Measurements from ENCODE around the gene CCDC88C. TPM values are rescaled to one million over a fixed set of nuclear protein-coding genes. Genes with fewer than 3 reads are reported as not detected.

Gene CCDC88C
- total and polyA plus RNA-seq, 3 donors from 2014 or later, result 36.5 to 51.3 (median 47.4) TPM

DNA sequence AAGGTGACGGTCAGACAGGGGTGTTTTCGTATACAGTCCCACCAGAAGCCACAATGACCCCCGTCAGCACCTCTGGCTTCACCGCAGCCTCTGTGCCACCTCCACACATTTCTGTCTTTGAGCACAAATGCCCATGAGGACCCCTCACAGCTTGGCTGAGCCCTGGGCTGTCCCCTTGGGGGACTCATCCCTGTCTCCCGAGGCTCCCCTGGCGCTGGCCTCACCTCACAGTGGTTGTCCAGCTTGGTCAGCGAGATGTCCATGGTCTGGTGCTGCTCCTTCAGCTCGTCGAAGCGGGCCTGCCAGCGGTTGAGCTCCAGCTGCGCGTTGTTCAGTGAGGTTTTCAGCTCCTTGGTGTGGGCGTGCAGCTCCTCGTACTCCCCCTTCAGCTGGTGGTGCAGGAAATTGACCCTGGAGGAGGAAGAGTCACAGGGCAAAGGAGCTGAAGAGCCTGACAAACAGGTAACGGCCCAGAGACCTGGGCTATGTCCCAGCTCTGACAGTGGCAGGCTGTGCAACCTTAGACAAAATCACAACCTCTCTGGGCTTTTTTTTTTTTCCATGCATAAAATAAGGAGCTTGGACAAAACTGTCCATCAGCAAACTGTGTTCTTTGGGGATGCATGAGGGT lies 120.4 kb downstream of the CCDC88C start:
- Histone ChIP-seq H3K9me3 (no peaks in the 10 kb centered on the region), H3K4me3 (no peak overlapping the region), H3K27ac (no peak overlapping the region), H3K4me1 (no peaks in the 10 kb centered on the region), H3K27me3 (no peaks in the 10 kb centered on the region), H3K36me3 (ENCODE audit: low read depth, missing control alignments) (no peaks in the 10 kb centered on the region)
- no peak for DNase-seq
- intact Hi-C loops (cut with DNase I; ENCODE audit: low total_unique reads), result no loop called here
- TF ChIP-seq, protein P1, sequence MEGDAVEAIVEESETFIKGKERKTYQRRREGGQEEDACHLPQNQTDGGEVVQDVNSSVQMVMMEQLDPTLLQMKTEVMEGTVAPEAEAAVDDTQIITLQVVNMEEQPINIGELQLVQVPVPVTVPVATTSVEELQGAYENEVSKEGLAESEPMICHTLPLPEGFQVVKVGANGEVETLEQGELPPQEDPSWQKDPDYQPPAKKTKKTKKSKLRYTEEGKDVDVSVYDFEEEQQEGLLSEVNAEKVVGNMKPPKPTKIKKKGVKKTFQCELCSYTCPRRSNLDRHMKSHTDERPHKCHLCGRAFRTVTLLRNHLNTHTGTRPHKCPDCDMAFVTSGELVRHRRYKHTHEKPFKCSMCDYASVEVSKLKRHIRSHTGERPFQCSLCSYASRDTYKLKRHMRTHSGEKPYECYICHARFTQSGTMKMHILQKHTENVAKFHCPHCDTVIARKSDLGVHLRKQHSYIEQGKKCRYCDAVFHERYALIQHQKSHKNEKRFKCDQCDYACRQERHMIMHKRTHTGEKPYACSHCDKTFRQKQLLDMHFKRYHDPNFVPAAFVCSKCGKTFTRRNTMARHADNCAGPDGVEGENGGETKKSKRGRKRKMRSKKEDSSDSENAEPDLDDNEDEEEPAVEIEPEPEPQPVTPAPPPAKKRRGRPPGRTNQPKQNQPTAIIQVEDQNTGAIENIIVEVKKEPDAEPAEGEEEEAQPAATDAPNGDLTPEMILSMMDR (IDR thresholded peaks at IDR 0.05), result no peak
- TF ChIP-seq POLR2A (IDR thresholded peaks at IDR 0.05), result no peak
- 89 to 94% methylated on average over 15 to 16 of the region's 16 CpGs for WGBS, 2 donors

DNA sequence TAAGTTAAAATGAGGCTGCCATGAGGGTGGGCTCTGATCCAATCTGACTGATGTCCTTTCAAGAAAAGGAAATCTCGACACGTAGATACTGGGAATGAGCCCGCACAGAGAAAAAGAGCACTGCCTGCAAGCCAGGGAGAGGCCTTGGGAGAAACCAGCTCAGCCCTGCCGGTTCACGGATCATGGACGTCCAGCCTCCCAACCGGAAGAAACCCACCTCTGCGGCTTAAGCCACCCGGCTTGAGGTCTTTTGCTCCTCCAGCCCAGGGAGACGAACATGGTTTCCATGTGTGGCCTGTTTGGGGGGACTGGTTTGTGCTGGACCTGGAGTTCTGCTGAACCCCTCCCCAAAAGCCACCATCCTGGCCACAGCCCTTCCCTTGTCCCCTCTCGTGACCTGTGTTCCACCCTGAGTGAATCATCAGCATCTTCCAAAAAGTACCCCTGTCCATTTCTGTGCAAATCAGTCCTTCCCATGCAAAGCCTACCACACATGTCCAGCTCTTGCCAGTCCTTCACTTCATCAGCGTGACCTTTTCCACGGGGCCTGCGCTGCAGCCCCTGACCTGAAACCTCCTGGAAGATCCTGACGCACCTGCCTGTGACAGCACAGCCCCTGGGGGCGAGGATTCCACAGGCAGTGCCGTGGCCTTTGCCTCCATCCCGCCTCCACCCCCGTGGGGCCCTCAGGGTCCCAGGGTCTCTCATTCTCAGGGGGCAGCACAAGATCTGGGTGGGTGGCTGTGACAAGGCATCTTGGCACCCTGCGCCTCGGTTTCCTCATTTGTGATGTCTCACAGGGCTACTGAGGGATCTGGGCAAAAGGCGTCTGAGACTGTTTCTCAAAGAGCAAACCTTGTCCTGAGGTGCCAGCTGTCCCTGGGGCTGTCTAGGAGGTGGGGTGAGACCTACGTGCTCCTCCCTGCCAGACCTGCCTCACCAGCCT lies 121.5 kb downstream of the CCDC88C start:
- H3K4me3 ChIP-seq, result no peak overlapping the region
- no peak for DNase-seq
- H3K4me1 ChIP-seq, result no peaks in the 10 kb centered on the region
- no peaks in the 10 kb centered on the region for H3K9me3 ChIP-seq
- no peaks in the 10 kb centered on the region for H3K27me3 ChIP-seq
- no peaks in the 10 kb centered on the region for H3K36me3 ChIP-seq (ENCODE audit: low read depth, missing control alignments)
- 97% methylated on average over 16 to 23 of the region's 23 CpGs for WGBS, 2 donors
- intact Hi-C loops (cut with DNase I; ENCODE audit: low total_unique reads), result no loop called here
- TF ChIP-seq, protein P1 (IDR thresholded peaks at IDR 0.05), result no peak
- TF ChIP-seq POLR2A (IDR thresholded peaks at IDR 0.05), result no peak
- no peak overlapping the region for H3K27ac ChIP-seq

DNA sequence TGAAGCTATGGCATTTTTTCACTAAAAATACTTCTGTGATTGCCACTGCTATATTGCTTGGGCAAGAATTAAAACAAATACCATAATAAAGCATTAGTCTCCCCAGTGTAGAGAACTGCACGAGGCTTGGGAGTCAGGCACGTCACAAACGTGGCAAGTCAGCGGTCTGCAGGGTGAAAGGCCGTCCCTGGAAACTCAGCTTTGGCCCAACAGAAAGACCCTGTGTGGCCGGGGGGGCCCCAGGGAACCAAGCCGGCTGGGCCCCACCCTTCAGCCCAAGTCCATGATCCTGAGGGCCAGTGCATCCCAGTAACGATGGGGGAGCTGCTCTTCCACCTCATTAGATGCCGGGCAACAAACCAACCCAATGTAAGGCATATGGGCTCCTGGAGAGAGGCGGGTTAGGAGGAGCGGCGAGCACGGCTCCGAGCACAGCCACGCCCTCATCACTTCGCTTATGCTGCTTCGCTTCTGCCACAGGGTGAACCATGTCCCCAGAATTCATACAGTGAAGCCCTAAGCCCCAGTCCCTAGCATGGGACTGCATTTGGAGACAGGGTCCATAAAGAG lies 122.3 kb downstream of the CCDC88C start:
- no peaks in the 10 kb centered on the region for H3K9me3 ChIP-seq
- H3K27ac ChIP-seq, result no peak overlapping the region
- H3K4me3 ChIP-seq, result no peak overlapping the region
- H3K27me3 ChIP-seq, result no peaks in the 10 kb centered on the region
- no peaks in the 10 kb centered on the region for H3K36me3 ChIP-seq (ENCODE audit: low read depth, missing control alignments)
- intact Hi-C loops (cut with DNase I; ENCODE audit: low total_unique reads), result no loop called here
- DNase-seq, result no peak
- no peaks in the 10 kb centered on the region for H3K4me1 ChIP-seq
- WGBS, 2 donors, result 95 to 96% methylated on average over 15 to 17 of the region's 17 CpGs
- no peak for TF ChIP-seq POLR2A (IDR thresholded peaks at IDR 0.05)
- TF ChIP-seq, protein P1 (IDR thresholded peaks at IDR 0.05), result no peak

DNA sequence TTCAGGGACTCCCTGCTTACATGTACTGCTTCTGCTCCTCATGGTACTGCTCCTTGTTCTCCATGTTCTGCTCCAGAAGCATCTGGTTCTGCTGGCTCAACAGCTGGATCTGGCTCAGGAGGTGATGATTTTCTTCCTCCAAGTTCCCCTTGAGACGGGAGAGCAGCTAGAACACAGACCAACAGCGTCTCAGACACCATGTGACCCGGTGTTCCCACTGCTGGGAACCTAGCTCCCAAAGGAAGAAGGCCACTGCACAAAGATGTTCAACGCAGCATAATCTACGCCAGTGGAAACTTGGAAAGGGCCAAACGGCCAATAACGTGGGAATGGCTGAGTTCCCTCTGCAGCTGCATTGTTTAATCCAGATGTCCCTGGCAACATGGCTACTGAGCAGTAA lies 123.5 kb downstream of the CCDC88C start:
- Histone ChIP-seq H3K36me3 (ENCODE audit: low read depth, missing control alignments) (no peaks in the 10 kb centered on the region), H3K9me3 (no peaks in the 10 kb centered on the region), H3K4me3 (no peak overlapping the region), H3K4me1 (no peaks in the 10 kb centered on the region), H3K27me3 (no peaks in the 10 kb centered on the region), H3K27ac (no peak overlapping the region)
- DNase-seq, result no peak
- TF ChIP-seq POLR2A (IDR thresholded peaks at IDR 0.05), result no peak
- TF ChIP-seq, protein P1 (IDR thresholded peaks at IDR 0.05), result no peak
- intact Hi-C loops (cut with DNase I; ENCODE audit: low total_unique reads), result no loop called here
- WGBS, 2 donors, result 67 to 71% methylated on average over 7 of the region's 7 CpGs
